GM19397 (cell line): ENCODE data around the gene POLR2E.
A peak's percentile ranks its signal among the peaks of the same experiment; 100 is the strongest.

Experiments used
- ATAC-seq: cut with Tn5 transposase; IDR thresholded peaks from one replicate; pipeline ENCODE4 v1.9.1; 2021; ENCODE audit warnings: mild to moderate bottlenecking, moderate library complexity; ENCODE audit not compliant: unreplicated experiment

POLR2E gene

DNA sequence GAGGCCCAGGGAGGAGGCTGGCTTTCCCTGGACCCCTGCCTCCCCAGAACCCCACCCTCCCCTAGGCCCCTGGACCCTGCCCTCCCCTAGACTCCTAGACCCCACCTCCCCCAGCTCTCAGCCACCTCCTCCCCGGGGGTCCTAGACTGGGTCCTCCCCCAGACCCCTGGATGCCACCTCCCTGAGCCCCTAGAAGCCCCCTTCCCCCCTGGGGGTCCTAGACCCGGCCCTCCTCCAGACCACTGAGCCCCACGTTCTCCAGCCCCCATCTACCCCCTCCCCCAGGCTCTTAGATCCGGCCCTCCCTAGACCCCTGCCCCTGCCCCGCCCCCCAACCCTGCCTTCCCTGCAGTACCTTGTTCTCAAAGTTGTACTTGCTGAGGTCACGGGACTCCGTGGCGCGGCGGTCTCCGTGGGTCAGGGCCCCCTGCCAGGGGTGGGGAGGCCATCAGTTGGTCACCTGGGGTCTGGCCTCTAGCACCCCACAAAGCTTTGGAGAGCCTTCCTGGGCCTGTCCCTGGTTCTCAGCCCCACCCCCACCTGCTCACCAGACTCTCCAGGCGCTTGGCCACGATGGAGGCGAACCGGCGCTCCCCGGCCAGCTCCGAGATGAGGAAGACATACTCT, 16.6 kb upstream of the POLR2E start:
- no peak for ATAC-seq

DNA sequence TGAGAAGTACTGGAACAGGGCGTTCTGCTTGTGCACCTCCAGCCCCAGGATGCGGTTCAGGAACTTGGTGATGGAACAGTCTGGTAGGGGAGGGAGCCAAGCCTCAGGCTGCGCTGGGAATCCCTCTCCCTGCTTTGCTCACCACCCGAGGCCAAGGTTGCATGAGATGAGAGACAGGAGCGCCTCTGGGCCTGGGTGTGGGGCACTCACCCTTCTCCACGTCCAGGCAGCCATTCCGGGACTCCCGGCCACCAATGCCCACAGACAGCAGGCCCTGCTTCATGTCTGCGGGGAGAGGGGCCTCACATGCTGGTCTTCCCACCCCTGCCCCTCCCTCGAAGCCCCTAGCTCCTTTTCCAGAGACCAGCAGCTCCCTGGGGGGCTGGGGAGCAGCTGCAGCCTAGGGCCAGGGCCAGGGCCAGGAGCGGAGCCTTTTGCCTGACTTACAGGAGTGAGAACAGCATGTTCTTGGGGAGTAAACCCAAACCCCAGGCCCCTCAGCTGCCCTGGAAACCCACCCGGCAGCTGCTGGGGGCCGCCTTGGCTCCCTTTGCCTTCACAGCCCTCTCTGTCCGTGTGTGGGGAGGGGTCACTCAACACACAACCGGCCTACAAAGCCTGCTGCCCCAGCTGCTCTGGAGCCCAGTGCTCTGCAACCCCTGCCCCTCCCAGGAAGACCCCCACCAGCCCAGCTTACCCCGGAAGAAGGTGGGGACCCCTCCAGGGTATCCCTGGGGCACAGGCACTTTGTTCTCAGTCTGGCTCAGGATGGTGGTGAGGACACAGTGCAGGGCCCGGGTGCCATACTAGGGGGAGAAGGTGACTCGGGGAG, 15.8 kb upstream of the POLR2E start:
- ATAC-seq: no peak

DNA sequence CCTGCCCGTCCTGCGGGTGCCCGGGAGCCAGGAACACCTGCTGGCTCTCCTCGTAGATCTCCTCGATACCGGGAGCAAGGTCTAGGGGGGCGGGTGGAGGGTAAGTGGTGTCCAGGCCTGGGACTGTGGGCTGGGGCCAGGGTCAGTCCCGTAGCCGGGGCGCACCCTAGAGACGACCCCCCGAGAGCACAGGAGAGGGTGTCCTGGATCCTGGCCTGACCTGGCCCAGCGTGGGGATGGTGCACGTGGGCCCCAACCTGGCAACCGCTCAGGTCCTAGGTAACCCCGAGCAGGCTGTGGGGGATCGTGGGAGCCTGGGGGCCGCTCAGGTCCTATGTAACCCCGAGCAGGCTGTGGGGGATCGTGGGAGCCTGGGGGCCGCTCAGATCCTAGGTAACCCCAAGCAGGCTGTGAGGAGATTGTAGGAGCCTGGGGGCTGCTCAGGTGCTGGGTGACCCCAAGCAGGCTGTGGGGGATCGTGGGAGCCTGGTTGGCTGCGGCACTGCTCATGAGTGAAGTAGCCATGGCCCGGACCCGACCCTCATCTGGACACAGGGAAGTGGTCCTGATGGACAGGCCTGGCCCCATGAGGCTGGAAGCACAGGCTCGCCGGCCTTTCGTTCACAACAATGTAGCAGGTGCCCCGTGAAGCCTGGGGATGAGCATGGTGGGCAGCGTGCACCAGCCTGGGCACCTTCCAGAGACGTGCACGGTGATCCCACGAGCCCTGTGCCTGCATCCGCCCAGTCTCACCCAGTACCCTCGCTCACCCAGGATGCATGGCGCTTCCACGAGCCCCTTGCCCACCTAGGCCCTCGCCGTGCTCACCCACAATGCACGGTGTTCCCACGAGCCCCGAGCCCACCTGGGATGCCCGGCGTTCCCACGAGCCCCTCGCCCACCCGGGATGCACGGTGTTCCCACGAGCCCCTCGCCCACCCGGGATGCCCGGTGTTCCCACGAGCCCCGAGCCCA, 14.8 kb upstream of the POLR2E start:
- no peak for ATAC-seq

DNA sequence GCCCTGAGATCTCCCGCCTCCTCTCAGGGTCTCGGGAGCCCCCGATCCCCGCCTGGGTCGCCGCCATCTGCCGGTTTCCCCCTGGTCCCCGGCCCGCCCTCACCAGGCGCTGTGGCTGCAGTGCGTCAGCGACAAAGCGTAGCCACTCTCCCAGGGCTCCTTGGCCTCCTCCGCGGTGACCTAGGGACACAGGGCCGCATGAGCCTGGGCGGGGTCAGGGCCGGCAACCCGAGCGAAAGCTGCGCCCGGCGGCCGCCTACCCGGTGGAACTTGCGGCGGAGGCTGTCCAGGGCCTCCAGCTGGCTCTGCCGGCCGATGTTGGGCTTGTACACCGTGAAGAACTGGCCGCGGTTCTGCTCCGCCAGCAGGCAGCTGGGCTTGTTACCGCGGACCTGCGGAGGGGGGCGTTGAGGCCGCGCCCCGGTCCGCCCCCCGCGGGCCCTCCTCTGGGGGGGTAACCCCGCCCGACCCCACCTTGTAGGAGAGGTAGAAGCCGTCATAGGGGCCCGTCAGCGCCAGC, 13.9 kb upstream of the POLR2E start:
- no peak for ATAC-seq

DNA sequence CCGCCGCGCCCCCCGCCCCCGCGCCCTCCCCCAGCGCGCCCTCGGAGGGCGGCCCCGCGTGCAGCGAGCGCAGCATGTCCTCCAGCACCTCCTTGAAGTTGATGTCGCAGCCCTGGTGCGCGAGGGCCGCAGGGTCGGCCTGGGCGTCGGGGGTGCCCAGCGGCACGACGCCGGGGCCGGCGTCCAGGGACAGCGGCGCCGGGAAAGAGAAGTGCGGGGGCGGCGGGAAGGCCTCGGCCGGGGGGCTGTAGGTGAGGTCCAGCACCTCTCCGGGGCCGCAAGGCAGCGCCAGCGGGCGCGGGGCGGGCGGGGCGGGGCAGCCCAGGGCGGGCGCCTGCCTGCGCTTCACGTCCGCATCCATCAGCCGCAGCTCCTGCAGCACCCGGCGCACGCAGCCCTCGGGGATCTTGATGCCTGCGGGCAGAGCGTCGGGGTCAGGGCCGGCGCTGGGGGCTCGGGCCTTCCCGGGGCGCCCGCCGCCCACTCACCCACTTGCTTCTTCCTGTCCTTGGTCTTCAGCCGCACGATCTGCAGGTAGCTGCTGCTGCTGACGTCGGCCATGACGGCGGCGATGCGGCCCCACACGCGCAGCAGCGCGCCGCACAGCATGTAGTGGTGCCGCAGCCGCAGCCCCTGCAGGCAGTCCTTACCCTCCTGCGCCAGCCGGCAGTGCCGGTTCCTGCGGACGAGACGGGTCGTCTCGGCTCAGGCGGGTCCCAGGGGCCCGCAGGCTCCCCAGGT, 13.3 kb upstream of the POLR2E start:
- ATAC-seq: no peak

DNA sequence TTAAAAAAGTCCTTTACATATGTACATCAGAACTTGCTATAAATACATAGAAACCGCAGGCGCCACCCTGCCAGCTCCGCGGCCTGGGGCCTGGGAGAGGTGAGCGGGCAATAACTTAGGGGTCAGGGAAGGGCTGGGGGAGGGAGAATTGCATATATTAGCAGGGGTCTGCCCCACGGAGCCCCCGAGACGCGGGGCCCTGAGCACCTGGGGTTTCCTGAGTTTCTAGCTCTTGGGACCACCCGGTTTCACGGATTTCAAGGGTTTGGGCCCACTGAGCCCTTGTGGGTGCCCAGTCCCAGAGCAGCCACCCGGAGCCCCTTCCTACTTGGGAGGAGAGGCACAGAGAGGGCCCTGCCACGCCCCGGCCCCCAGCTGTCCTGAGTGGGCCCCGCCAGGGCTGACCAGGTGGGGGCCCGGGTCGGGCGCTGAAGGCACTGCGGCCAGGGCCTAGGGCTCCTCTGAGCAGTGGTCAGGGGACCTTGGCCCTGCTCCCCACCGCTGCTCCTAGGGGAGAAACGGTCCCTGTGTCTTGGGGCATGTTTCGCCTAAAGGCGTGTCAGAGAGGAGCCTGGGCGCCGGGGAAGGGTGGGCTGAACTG, 12.6 kb upstream of the POLR2E start:
- ATAC-seq: no peak

DNA sequence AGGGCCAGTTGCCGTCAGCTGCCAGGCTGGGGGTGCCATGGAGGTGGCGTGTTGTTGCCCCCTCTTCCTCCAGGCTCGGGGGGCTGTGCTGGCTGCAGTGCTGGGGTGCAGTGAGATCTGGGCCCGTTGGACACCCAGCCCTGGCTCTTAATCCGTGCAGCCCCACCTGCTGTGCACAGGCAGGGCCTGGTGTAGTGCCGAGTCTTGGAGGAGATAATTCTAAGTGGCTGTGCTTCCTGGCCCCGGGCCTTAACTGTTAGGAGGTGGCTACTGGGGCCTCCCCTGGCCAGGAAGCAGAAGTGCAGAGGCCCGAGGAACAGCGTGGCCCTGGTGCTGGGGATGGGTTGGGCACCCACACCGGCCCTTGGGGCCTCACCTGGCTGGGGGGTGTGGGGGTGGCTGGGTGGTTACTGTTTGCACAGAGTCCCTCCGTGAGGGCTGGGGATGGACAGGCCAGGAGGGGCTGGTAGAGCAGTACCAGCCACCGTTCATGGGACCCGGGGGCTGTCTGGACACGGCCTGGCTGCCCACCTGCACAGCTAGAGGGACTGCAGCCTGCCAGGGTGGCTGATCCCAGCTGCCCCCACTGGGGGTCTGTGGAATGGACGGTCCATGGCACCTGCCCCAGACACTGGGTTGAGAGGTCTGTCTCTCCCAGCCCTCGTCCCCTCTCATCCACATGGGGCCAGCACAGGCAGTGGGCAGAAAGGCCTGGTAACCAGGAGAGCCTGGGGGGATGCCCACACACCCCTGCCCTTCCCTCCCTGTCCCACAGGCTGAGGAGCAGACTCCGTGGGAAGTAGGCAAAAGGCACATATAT, 11.9 kb upstream of the POLR2E start:
- no peak for ATAC-seq

DNA sequence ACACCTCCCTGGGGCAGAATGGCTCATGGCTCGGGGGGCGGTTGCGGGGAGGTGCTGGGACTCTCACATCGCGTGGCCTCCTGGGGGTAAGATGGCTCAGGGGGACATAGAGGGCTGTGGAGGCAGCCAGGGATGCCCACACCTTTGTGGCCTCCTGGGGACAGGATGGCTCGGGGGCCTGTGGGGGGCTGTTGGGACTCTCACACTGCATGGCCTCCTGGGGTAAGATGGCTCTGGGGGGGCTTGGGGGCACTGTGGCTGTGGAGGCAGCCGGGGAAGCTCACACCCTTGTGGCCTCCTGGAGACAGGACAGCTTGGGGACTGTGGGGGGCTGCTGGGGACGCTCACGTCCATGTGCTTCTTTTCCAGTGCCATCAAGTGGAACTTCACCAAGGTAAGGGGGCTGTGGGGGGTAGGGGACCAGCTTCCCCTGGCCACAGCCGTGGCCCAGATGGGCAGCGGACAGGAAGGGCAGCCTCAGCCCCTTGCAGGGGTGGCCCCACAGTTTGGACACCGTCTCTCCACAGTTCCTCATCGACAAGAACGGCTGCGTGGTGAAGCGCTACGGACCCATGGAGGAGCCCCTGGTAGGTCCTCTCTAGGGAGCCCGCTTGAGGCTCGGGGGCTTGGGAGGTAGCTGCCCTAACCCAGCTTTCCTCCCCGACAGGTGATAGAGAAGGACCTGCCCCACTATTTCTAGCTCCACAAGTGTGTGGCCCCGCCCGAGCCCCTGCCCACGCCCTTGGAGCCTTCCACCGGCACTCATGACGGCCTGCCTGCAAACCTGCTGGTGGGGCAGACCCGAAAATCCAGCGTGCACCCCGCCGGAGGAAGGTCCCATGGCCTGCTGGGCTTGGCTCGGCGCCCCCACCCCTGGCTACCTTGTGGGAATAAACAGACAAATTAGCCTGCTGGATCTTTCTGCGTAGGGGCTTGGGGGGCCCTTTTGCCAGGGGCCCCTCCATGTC, 11.0 kb upstream of the POLR2E start:
- no peak for ATAC-seq

DNA sequence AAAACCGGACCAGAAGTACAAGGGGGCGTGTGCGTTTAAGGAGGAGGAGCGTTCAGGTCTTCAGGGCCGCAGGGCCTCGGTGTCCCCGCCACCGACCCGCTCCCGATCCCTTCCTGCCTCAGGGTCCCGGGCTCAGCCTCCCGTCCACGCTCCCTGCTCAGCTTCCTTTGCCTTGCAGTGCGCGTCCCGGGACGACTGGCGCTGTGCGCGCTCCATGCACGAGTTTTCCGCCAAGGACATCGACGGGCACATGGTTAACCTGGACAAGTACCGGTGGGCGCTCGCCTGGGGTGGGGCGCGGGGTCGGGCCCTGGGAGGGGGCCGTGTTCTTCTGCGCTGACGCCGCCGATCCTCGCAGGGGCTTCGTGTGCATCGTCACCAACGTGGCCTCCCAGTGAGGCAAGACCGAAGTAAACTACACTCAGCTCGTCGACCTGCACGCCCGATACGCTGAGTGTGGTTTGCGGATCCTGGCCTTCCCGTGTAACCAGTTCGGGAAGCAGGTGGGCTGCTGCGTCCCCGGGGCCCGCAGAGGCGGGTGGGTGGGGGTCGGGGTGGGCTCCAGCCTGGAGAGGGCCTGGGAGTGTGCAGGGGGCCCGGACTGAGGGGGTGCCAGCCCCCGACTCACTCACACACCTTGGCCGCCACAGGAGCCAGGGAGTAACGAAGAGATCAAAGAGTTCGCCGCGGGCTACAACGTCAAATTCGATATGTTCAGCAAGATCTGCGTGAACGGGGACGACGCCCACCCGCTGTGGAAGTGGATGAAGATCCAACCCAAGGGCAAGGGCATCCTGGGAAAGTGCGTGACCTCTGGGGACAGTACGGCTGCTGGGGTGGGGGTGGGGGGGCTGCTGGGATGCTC, 10.1 kb upstream of the POLR2E start:
- no peak for ATAC-seq

DNA sequence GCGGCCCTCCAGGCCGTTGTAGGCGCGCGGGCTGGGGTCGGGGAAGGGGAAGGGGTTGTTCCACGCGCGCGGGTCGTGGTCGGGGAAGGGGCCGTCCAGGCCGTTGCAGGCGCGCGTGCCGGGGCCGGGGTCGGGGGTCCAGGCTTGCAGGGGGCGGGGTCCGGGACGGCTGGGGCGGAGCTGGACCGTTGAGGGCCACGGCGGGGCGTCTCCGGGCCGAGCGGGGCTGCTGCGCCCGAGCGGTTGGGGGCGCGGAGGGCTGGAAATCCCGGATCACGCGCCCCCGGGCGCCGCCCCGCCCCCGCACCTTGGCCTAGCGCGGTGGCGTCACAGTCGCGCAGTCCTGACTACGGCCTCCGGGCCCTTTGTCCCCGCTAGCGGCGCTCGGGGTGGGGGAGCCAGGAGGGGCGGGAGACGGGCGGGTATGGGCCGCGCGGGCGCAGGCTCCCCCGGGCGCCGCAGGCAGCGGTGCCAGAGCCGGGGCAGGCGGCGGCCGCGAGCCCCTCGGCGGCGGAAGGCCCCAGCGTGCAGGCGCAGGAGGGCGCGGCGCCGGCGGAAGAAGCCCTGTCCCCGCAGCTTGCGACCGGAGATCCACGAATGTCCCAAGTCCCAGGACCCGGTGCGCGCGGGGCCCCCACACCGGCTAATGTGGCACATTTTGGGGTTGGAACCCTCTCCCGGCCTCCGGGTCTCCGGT, 9.3 kb upstream of the POLR2E start:
- peak; percentile 41 for ATAC-seq

DNA sequence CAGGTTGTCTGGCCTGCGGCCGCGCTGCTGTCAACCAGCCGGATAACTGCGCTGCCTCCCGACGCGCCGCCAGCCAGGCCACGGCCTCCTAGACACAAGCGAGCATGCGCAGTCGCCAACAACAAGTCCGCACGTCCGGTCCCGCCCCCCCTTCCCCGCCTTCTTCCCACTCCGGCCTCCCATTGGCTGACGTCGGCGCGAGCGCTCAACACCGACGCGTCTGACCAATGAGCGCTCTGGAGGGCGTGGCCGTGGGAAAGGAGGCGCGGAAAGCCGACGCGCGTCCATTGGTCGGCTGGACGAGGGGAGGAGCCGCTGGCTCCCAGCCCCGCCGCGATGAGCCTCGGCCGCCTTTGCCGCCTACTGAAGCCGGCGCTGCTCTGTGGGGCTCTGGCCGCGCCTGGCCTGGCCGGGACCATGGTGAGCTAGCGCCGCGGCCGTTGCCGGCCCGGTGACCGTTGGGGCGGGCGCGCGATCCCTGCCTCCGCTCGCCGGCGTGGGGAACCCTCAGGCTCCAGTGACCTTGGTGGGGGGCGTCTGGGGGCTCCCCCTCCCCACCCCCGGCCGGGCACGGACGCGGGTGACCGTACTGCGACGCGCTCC, 8.6 kb upstream of the POLR2E start, which contains the start of gene GPX4:
Gene GPX4 (plus strand): TSS at position 287 of the 603 bp plus-strand sequence. CDS start 50 bp downstream, at position 337.
- ATAC-seq: peak; percentile 68

DNA sequence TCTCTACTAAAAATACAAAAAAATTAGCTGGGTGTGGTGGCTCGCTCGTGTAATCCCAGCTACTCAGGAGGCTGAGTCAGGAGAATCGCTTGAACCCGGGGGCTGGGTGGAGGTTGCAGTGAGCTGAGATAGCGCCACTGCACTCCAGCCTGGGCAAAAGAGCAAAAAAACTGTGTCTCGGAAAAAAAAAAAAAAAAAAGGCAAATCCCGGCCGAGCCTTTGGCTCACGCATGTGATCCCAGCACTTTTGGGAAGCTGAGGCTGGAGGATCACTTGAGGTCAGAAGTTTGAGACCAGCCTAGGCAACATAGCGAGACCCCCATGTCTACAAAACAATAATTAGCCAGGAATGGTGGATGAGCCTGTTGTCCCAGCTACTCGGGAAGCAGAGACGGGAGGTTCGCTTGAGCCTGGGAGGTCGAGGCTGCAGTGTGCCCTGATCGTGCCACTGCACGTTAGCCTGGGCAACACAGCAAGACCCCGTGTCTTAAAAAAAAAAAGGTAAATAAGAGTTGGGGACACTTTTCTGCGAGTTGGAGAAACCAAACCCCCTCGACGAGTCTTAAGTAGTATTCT, 8.0 kb upstream of the POLR2E start:
- ATAC-seq: no peak

DNA sequence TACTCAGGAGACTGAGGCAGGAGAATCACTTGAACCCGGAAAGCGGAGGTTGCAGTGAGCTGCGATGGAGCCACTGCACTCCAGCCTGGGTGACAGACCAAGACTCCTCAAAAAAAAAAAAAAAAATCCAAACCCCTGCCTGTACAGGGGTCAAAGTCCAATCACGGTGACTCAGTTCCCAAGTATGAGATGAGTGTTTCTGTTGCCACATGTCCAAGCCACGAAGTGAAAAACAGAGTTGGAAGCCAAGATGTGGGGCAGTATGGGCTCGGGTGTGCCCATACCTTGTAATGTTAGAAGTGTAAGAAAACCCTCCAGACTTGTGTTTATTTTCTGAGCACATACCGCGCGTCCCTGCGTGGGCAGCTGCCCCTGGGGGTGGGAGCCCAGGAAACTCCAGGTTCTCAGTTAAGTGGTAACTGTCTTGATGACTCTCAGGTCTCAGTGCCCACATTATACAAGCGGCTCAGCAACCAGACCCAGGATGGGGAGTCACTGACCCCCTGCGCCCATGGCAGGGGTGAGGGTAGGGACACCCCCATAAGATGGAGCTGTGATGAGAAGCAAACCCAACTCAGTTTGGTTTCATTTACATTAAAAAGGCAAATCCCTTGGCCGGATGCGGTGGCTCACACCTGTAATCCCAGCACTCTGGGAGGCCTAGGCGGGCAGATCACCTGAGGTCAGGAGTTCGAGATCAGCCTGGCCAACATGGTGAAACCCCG, 7.4 kb upstream of the POLR2E start:
- no peak for ATAC-seq

DNA sequence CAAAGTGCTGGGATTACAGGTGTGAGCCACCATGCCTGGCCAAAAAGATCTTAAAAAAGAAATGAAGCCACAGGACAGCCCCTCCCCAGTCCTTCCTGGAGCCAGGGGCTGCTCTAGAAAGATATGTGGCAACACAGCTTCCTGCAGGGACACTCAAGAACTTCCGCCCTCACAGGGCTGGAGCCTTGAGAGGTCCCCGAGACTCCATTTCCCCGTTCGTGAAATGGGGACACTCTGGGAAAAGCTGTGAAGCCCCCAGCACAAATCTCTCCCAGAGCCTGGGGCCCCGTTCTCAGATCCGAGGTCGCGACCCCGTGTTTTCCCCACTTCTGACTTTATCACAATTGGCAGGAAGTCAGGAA, 6.1 kb upstream of the POLR2E start:
- ATAC-seq: no peak
